Breast epithelium (tissue), 3 donors: ENCODE results near the gene ESYT2.

ENCODE experiments used
- POLR2A ChIP-seq: fragments of 450-650 bp; IDR thresholded peaks from one replicate; pipeline ENCODE4 v1.6.1; 2016; ENCODE audit warnings: antibody characterized with exemption, mild to moderate bottlenecking, moderate library complexity
- POLR2AphosphoS5 ChIP-seq, 3 donors: sonication (generic); formaldehyde crosslinking; IDR thresholded peaks; one replicate each; pipeline ENCODE4 v1.6.1; 2017; ENCODE audit warnings: antibody characterized with exemption in 3 of 3
- TF ChIP-seq, protein P1 (sequence below), 3 donors: fragments of 450-650 bp; IDR thresholded peaks; one replicate each; pipeline ENCODE4 v1.5.1; 2016 to 2017; ENCODE audit warnings: antibody characterized with exemption in 3 of 3, mild to moderate bottlenecking in 3 of 3, moderate library complexity in 3 of 3

DNA sequence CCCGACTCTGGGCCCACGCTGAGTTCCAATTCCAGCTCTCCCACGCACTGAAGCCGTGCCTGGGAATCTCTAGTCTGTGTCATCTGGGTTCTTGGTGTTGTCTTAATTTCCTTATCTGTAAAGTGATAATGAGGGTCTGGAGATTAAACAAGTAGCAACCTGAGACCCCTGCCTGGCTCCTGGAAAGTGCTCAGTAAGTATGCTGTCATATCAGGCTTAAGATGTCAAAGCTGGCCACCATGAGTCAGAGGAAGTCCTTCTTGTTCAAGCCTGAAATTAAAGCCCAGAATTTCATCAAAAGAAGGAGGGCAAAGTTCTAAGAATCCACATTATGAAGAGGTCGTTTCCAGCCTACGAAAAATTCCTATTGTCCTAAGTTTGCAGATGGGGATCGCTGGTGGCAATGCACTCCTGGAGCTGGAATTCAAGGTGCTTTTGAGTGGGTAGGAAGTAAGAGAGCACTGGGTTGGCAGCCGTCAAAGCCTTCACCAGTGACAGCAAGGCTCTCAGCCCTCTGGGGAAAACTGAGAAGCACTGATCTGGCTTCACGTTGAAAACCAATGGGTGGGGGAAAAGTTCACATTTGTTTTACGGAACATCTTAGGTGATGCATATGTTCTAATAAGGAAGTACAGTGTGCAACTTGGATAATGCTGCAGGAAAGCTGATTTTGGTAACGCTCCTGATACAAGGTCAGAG, 74.4 kb downstream of the ESYT2 start:
- no peak for TF ChIP-seq POLR2A
- no peak for TF ChIP-seq POLR2AphosphoS5 (IDR thresholded peaks at IDR 0.05)
- TF ChIP-seq, protein P1, sequence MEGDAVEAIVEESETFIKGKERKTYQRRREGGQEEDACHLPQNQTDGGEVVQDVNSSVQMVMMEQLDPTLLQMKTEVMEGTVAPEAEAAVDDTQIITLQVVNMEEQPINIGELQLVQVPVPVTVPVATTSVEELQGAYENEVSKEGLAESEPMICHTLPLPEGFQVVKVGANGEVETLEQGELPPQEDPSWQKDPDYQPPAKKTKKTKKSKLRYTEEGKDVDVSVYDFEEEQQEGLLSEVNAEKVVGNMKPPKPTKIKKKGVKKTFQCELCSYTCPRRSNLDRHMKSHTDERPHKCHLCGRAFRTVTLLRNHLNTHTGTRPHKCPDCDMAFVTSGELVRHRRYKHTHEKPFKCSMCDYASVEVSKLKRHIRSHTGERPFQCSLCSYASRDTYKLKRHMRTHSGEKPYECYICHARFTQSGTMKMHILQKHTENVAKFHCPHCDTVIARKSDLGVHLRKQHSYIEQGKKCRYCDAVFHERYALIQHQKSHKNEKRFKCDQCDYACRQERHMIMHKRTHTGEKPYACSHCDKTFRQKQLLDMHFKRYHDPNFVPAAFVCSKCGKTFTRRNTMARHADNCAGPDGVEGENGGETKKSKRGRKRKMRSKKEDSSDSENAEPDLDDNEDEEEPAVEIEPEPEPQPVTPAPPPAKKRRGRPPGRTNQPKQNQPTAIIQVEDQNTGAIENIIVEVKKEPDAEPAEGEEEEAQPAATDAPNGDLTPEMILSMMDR (IDR thresholded peaks at IDR 0.05): no peak
